NCI-H524 (cell line): ENCODE data around the gene DLGAP1.
"Not testable (repeated sequence)": the region's sequence is repeated elsewhere in the genome, so short reads cannot be mapped to it uniquely, and the experiment has no call there.

Experiments
- DNase-seq, 2 experiments: peaks; one replicate each; lab custom pipeline; 2025; lab: John Stamatoyannopoulos, UW

Gene DLGAP1

GRCh38 chr18:3584897-3585460 lies 870.1 kb downstream of the DLGAP1 start:
- no peak for DNase-seq

- no peak for DNase-seq
These were observed 870.7 kb downstream of the DLGAP1 start for GRCh38 chr18:3584266-3584861.

DNA sequence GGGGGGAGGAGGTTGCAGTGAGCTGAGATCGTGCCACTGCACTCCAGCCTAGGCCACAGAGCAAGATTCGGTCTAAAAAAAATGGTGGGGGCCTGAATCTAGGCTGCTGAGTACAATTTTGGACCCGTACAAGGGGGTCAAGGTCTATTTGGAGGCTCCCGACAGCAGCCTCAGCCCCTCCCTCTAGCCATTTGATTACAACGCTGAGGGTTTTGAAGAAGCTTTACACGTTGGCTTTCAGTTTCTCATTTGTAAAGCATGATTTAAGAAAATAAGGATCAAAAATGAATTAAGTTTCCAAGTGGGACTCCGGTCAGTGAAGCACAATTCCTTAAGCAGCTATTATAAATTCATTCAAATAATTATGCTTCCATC lies 871.2 kb downstream of the DLGAP1 start:
- DNase-seq, result no peak

DNA sequence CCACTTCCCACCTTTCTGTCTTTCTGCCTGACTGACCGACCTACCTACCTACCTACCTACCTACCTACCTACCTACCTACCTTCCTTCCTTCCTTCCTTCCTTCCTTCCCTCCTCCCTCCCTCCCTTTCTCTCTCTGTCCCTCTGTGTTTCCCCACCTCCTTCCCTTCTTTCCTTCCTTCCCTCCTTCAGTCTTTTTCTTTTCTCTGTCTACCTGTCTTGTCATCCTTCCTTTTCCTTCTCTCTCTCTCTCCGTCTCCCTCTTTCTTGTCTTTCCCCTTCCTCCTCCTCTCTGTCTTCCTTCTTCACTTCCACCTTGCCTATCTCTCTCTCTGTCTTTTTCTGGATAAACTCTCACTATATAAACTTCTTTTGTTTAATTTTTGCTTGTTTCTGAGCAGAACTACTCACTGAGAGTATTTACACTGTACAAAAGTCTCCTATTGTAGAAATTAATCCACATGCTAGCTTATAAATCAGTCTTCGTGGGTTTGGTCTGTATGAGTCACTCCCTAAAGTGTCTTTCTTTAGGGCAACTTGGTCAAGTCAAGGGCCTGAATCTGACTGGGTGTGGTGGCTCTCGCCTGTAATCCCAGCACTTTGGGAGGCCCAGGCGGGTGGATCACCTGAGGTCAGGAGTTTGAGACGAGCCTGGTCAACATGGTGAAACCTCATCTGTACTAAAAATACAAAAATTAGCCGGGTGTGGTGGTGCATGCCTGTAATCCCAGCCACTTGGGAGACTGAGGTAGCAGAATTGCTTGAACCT lies 871.8 kb downstream of the DLGAP1 start:
- not testable (repeated sequence) for DNase-seq

DNA sequence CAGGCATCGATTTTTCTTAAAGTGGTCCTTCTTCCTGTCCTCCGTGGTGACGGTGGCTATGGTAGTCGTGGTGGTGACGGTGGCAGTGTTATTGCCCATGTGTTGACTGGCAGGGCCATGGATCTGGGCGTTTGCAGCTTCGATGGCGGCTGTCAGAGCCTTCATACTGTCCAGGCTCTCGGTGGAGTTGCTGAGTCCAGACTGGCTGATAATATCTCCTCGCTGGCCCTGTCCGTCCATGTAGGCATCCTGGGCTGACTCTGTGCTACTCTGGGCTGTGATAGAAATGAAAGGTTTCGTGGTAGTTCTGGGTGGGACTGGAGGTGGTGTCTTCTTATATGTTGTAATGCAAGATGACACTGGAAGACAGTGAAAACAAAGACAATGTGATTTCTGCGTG lies 873.2 kb downstream of the DLGAP1 start:
- no peak for DNase-seq

- DNase-seq, result not testable (repeated sequence)
These were observed 874.5 kb downstream of the DLGAP1 start for GRCh38 chr18:3580523-3581025.

- no peak for DNase-seq
These were observed 875.4 kb downstream of the DLGAP1 start for GRCh38 chr18:3579701-3580100.

DNA sequence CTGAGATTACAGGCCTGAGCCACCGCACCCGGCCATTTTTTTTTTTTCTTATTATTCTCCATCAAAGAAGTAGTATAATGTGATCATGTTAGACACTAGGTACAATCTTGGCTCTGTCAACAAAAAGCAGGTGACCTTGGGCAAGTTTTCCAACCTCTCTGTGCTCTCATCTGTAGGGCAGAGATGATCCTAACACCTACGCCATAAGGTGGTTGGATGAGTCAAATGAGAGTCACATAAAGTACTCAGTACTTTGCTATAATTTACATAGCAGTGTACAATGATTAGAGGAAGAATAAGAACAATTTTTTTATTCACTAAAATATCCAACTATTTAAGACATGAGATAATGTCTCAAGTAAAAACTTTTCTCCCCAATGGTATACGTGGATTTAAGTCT lies 876.5 kb downstream of the DLGAP1 start:
- DNase-seq, result no peak

DNA sequence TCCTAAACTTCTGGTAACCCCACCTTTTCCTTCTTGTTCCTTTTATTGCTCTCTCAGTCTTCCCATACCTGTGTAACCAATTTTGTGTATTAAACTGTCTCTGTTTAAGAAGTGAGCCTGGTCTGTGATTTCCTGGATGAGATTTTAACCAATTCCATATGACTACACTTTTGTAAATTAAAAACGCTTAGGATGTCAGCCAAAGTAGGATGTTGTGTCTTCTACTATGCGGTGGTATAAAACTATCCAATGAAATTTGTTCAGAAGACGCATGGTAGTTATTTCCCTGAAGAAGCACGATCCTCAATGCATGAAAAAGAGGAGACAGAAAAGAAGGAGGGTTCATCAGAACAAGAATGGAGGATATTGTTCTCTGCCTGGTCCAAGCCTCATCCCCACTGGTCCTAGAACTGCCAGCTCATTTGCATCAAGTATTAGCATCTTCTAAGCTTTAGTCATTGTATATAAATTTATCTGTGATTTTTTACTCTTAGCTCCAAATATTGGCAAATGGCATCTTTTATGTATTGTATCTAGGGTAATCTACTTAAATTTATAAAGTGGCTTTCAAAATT lies 877.7 kb downstream of the DLGAP1 start:
- no peak for DNase-seq

- no peak for DNase-seq
These were observed 882.3 kb downstream of the DLGAP1 start for GRCh38 chr18:3572761-3573160.

DNA sequence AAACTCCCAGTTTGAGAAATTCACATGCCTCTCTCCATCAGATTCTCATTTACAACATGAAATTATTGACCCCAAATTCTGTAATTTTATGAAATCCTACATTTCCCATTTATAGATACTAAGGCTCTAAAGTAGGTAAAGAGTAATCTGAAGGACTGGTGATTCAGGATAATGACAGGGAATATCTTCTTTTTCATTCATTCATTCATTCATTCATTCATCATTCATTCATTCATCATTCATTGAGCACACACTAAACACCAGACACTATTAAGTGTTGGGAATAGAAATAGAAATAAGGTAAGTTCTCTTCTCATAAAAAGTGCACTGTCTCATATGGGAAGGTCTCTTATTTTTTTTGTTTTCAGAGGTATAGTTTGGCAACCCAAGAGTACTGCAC lies 888.3 kb downstream of the DLGAP1 start:
- no peak for DNase-seq

DNA sequence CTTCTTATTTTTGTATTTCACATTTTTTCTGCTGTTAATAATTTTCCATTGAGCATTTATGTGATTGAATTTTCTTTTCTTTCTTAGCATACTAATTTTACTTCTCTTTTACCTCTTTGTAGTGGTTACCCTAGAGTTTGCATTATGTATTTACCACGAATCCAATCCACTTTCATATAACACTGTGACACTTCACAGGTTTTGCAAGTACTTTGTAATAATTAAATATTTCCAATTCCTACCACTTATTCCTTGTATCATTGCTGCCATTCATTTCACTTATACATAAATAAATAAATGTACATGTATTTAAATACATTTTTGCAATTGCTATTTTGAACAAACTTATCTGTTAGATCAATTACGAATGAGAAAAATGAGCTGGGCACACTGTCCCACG lies 894.4 kb downstream of the DLGAP1 start:
- DNase-seq, result no peak

DNA sequence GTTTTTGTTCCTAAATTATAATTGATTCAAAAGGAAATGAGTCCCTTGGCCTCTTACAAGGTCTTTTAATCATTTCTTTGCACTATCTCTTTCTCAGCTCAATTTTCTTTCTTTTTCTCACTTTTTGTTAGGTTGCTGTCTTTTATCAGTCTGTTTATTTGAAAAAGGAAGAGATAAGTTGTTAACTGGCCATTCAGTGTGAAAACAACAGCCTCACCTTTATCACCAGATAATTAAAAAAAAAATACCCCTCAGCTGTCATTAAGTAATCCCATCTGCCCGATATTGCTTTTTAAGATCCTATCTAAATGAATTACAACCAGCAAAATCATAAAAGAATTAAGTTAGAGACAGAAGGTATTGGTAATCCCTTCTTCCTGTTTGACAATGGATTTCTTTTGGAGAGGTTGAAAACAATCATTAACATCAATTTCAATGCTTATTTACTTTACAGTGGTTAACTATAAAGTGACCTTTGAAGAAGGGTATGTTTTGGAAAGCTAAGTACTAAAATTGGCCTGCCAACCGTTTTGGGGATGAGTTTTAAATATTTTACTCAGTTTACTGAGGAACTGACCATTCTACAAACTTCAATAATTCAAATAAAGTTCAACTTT lies 900.2 kb downstream of the DLGAP1 start:
- DNase-seq, result peak; percentile 7 to 55

DNA sequence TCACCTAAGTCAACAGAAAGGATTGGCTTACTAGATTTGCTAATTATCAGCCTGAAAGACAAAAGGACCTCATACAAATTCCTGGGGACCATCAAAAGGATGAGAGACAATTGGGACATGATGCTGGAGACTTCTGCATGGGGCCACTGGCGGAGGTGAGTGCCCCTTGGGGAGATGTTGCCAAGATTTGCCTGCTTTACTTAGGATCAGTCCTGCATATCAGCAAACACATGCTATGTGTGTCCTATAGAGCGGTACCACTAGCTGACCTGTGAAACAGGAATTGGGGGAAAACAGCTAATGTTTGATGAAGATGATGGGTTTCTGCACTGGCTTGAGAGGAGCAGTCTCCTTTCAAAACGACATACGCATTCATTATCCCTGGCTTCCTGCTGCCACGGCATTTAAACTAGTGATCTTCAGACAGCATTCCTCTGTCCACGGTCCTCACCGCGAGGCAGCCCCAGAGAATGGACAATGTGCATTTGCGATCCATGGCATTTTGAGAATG lies 901.0 kb downstream of the DLGAP1 start:
- no peak for DNase-seq

DNA sequence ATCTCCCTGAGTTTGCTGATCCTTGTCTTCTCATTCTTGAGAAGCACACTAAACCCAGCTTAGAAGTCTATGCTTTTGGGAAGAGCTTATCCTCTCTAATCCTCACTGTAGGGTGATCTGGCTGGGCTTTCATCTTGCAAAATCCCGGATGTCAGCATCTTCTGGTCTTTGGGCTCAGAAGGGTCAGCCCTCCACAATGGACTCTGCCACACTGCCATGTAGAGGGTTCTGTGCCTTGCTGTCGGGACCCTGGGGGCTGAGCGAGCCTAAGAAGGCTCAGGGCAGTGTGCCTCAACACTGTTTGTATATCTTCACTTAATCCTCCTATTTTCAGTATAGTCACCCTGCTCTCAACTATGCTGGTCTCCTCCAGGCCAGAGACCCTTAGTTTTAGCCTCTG lies 902.8 kb downstream of the DLGAP1 start:
- no peak for DNase-seq

DNA sequence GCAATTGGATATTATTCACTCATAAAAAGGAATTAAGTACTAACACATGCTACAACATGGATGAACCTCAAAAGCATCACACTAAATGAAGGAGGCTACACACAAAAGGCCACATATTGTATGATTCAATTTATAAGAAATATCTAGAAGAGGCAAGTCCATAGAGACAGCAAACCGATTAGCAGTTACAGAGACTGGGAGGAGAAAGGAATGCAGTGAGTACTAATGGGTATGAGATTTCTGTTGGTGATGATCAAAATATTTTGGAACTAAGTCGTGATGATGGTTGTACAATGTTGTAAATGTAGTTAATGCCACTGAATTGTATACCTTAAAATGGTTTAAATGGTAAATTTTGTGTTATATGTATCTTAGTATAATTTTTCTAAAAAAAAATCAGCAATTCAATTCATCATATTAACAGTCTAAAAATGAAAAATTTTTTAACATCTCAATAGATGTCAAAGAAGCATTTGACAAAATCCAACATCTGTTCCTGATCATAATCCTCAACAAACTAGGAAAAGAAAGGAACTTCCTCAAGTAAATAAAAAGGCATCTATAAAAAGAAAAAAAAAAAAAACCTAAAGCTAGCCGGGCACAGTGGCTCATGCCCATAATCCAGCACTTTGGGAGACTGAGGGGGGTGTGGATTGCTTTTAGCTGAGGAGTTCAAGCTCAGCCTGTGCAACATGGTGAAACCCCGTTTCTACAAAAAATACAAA lies 907.1 kb downstream of the DLGAP1 start:
- no peak for DNase-seq

GRCh38 chr18:3546106-3546505 lies 909.0 kb downstream of the DLGAP1 start:
- DNase-seq, result no peak

GRCh38 chr18:3544537-3544936 lies 910.6 kb downstream of the DLGAP1 start:
- DNase-seq, result no peak

DNA sequence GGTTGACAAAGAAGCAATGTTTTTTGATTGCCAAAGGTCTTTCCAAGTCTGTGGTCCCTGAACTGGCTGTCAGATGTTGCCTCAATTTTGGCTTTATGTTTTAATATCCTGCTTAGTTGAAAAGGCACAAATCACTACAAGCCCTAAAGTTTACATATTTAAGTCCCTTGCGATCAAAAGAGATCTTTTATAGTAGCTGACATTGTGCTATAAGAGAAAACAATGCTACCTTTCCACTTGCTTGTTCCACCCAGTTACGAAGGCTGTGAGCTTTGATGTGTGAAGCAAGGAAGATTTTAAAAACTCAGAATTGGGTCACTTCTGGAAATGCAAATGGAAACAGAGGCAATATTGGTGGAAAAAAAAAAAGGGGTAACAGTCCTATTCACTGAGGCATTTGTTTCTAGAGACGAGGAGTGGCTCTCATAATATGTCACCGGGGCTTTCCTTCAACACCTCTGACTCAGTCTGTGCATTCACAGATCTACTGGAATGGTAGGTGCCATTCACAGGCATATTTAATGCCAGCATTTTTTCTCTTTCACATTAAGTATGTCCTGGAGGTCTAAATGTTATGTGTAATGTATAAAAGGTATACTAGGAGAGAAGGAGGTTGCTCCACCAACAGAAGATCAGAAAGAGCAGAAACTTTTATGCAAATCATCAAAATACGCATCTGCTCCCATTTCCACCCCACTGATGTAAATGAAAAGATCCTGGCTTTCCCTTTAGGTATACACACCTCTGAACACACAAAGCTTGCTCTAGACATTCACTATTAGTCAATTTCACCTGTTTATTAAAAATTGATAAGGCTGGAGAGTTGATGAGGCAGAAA lies 913.3 kb downstream of the DLGAP1 start:
- DNase-seq, result no peak

GRCh38 chr18:3540805-3541548 lies 914.1 kb downstream of the DLGAP1 start:
- peak; percentile 21 to 58 for DNase-seq
